Sigmoid colon (tissue), 7 donors: Measurements from ENCODE around the gene DHX35. TPM values are rescaled to one million over a fixed set of nuclear protein-coding genes. Genes with fewer than 3 reads are reported as not detected.

Experiments
- DNase-seq: peaks from one replicate; pipeline ENCODE4 v3.0.0-alpha.2; 2019
- H3K27ac ChIP-seq, 4 donors: fragments of 200-600 bp; sonication (generic); one replicate each; pipeline ENCODE4 v1.5.1; 2016 to 2019; ENCODE audit warnings: mild to moderate bottlenecking in 1 of 4
- H3K27me3 ChIP-seq, 3 donors: fragments of 200-600 bp; sonication (generic); one replicate each; pipeline ENCODE4 v1.5.1; 2019; ENCODE audit warnings: mild to moderate bottlenecking in 1 of 3
- H3K36me3 ChIP-seq, 4 donors: fragments of 200-600 bp; sonication (generic); one replicate each; pipeline ENCODE4 v1.5.1; 2016 to 2019
- H3K4me1 ChIP-seq, 4 donors: fragments of 200-600 bp; sonication (generic); one replicate each; pipeline ENCODE4 v1.5.1; 2017 to 2019
- H3K4me3 ChIP-seq, 4 donors: fragments of 200-600 bp; sonication (generic); one replicate each; pipeline ENCODE4 v1.5.1; 2017 to 2019; ENCODE audit warnings: mild to moderate bottlenecking in 2 of 4, moderate library complexity in 1 of 4
- H3K9me3 ChIP-seq, 4 donors: fragments of 200-600 bp in 3 of 4; sonication (generic) in 3 of 4; one replicate each; pipeline versions ENCODE4 v1.5.1 to v1.6.1; 2013 to 2019
- EP300 ChIP-seq, 4 donors: sonication (generic); formaldehyde crosslinking; IDR thresholded peaks; one replicate each; pipeline ENCODE4 v1.6.1; 2017; ENCODE audit warnings: antibody characterized with exemption in 4 of 4
- POLR2A ChIP-seq, 2 donors: fragments of 450-650 bp; IDR thresholded peaks; one replicate each; pipeline ENCODE4 v1.6.1; 2016; ENCODE audit warnings: antibody characterized with exemption in 2 of 2, mild to moderate bottlenecking in 2 of 2, moderate library complexity in 2 of 2
- POLR2AphosphoS5 ChIP-seq, 4 donors: sonication (generic); formaldehyde crosslinking; IDR thresholded peaks; one replicate each; pipeline ENCODE4 v1.6.1; 2017; ENCODE audit warnings: antibody characterized with exemption in 4 of 4
- WGBS, 2 donors: extraction: QIAGEN DNeasy Blood & Tissue Kit; methylation state at CpG; one replicate each; pipeline ENCODE4 v1.1.7; 2013; 5-methylcytosine and 5-hydroxymethylcytosine counted together
- intact Hi-C: fragments of 100-400 bp; cut with DNase I; formaldehyde crosslinking; loops from one replicate; pipeline ENCODE4 v1.15.1; 2023
- polyA plus RNA-seq, 3 donors: library from polyadenylated mRNA; stranded (reverse); fragments of 200-250 nt; gene quantifications; one replicate each; pipeline ENCODE4 v1.2.3, GENCODE V29; 2013
- total RNA-seq, 4 donors: library from RNA; depleted of rRNA; stranded (reverse); fragments of >200 nt; gene quantifications; one replicate each; pipeline ENCODE4 v1.1.0, GENCODE V29; 2016
- TF ChIP-seq, protein P1 (sequence below), 4 experiments: fragments of 450-650 bp in 3 of 4; fragments of 200-600 bp in 1 of 4; IDR thresholded peaks; one replicate each; pipeline ENCODE4 v1.5.1; 2016 to 2019; ENCODE audit warnings: antibody characterized with exemption in 4 of 4, mild to moderate bottlenecking in 3 of 4, moderate library complexity in 2 of 4
- donor health status: healthy with polysubstance abuse.
- donor health status: Bipolar disorder and iron deficiency.
- donor health status: healthy.

Gene DHX35
- total and polyA plus RNA-seq, 7 donors, result 8.8 to 33.2 (median 16.1) TPM

- TF ChIP-seq POLR2AphosphoS5 (IDR thresholded peaks at IDR 0.05), result peak in 3 of 4 donors; percentile 26 to 39 (median 28)
- TF ChIP-seq EP300 (IDR thresholded peaks at IDR 0.05), result no peak
- Histone ChIP-seq H3K4me3 (no peak overlapping the region), H3K4me1 (peaks cover 0 to 75% (median 42%) of the 10 kb centered on the region in 4 donors), H3K27ac (peak overlapping the region; percentile 75 to 98 (median 92)), H3K9me3 (no peaks in the 10 kb centered on the region), H3K36me3 (peaks cover 0 to 17% (median 1%) of the 10 kb centered on the region in 4 donors), H3K27me3 (no peaks in the 10 kb centered on the region)
- 24 to 65% methylated on average over 4 of the region's 4 CpGs for WGBS, 2 donors
- intact Hi-C loops, result loop anchor here (5.0 kb wide), 1 partner anchor 78 kb away; no protein-coding TSS in a partner anchor
- DNase-seq, result no peak
These were observed 7.6 kb downstream of the DHX35 start for GRCh38 chr20:38969708-38970107.

DNA sequence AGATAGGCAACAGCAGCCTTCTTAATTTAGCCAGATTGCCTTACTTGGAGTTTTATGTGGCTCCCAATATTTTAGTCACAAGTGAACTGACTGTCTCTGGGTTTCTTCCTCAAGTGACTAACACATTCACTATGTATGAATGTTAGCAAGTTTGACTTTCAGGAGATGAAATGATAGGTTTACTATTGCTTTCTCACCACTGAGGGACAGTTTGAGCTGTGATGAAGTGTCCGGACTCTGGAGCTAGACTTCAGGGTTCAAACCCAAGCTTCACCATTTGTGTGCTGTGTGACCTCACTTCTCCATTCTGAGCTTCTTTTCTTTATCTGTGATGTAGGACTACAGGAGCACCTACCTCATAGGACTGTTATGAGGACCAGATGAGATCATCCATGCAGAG is 8.2 kb downstream of the DHX35 start:
- Histone ChIP-seq H3K27ac (peak overlapping the region; percentile 75 to 98 (median 92)), H3K4me1 (peaks cover 0 to 78% (median 42%) of the 10 kb centered on the region in 4 donors)

GRCh38 chr20:38973107-38973506 is 11.0 kb downstream of the DHX35 start:
- no peak for TF ChIP-seq POLR2AphosphoS5 (IDR thresholded peaks at IDR 0.05)
- TF ChIP-seq, protein P1, sequence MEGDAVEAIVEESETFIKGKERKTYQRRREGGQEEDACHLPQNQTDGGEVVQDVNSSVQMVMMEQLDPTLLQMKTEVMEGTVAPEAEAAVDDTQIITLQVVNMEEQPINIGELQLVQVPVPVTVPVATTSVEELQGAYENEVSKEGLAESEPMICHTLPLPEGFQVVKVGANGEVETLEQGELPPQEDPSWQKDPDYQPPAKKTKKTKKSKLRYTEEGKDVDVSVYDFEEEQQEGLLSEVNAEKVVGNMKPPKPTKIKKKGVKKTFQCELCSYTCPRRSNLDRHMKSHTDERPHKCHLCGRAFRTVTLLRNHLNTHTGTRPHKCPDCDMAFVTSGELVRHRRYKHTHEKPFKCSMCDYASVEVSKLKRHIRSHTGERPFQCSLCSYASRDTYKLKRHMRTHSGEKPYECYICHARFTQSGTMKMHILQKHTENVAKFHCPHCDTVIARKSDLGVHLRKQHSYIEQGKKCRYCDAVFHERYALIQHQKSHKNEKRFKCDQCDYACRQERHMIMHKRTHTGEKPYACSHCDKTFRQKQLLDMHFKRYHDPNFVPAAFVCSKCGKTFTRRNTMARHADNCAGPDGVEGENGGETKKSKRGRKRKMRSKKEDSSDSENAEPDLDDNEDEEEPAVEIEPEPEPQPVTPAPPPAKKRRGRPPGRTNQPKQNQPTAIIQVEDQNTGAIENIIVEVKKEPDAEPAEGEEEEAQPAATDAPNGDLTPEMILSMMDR (IDR thresholded peaks at IDR 0.05), result no peak
- TF ChIP-seq EP300 (IDR thresholded peaks at IDR 0.05), result no peak
- DNase-seq, result no peak
- H3K9me3 ChIP-seq, result no peaks in the 10 kb centered on the region
- H3K36me3 ChIP-seq, result peaks cover 0 to 17% (median 0%) of the 10 kb centered on the region in 4 donors
- no peak overlapping the region for H3K4me3 ChIP-seq
- intact Hi-C loops, result no loop called here
- peak overlapping the region; percentile 38 to 98 (median 92) for H3K27ac ChIP-seq
- peaks cover 0 to 65% (median 30%) of the 10 kb centered on the region in 4 donors for H3K4me1 ChIP-seq
- no peaks in the 10 kb centered on the region for H3K27me3 ChIP-seq

More for the DNA sequence above, 8.2 kb downstream of the DHX35 start:
- Histone ChIP-seq H3K27me3 (no peaks in the 10 kb centered on the region), H3K9me3 (no peaks in the 10 kb centered on the region), H3K4me3 (no peak overlapping the region), H3K36me3 (peaks cover 0 to 17% (median 0%) of the 10 kb centered on the region in 4 donors)
- 88 to 96% methylated on average over 1 of the region's 1 CpG for WGBS, 2 donors
- intact Hi-C loops, result no loop called here
- no peak for DNase-seq
- peak; percentile 70 to 80 (median 76) for TF ChIP-seq POLR2AphosphoS5 (IDR thresholded peaks at IDR 0.05)
- TF ChIP-seq, protein P1 (IDR thresholded peaks at IDR 0.05), result no peak
- TF ChIP-seq EP300 (IDR thresholded peaks at IDR 0.05), result peak; percentile 62 to 78 (median 72)

GRCh38 chr20:38973645-38974044 is 11.5 kb downstream of the DHX35 start:
- Histone ChIP-seq H3K9me3 (no peaks in the 10 kb centered on the region), H3K27me3 (no peaks in the 10 kb centered on the region), H3K27ac (peak overlapping the region; percentile 38 to 98 (median 92)), H3K4me1 (peaks cover 0 to 64% (median 25%) of the 10 kb centered on the region in 4 donors), H3K4me3 (no peak overlapping the region), H3K36me3 (peaks cover 0 to 17% (median 0%) of the 10 kb centered on the region in 4 donors)
- DNase-seq, result peak; percentile 81
- 77 to 89% methylated on average over 5 of the region's 5 CpGs for WGBS, 2 donors
- intact Hi-C loops, result no loop called here
- no peak for TF ChIP-seq POLR2A (IDR thresholded peaks at IDR 0.05)
- TF ChIP-seq POLR2AphosphoS5 (IDR thresholded peaks at IDR 0.05), result no peak
- TF ChIP-seq, protein P1 (IDR thresholded peaks at IDR 0.05), result no peak
- no peak for TF ChIP-seq EP300 (IDR thresholded peaks at IDR 0.05)

- Histone ChIP-seq H3K27me3 (no peaks in the 10 kb centered on the region), H3K4me1 (peaks cover 0 to 60% (median 7%) of the 10 kb centered on the region in 4 donors), H3K9me3 (no peaks in the 10 kb centered on the region), H3K4me3 (no peak overlapping the region), H3K36me3 (peaks cover 0 to 10% (median 0%) of the 10 kb centered on the region in 4 donors), H3K27ac (peak overlapping the region in 3 of 4 donors; percentile 87 to 98 (median 96))
- DNase-seq, result no peak
- intact Hi-C loops, result no loop called here
- TF ChIP-seq, protein P1 (IDR thresholded peaks at IDR 0.05), result no peak
- TF ChIP-seq EP300 (IDR thresholded peaks at IDR 0.05) (peak in 2 of 4 donors; percentile 12 to 50), POLR2AphosphoS5 (IDR thresholded peaks at IDR 0.05) (no peak), POLR2A (IDR thresholded peaks at IDR 0.05) (no peak)
- WGBS, 2 donors, result 68 to 84% methylated on average over 2 of the region's 2 CpGs
These were observed 13.5 kb downstream of the DHX35 start for GRCh38 chr20:38975539-38976120.
